ENCODE measurements around the gene CD93. TPM values are rescaled to one million over a fixed set of nuclear protein-coding genes. Genes with fewer than 3 reads are reported as not detected.

CD93 gene
- total and polyA plus RNA-seq, 2 of the 8 experiments (the other 6 are each of a cell fraction or from before 2014, with no cell fraction given): under 0.01 to 0.07 TPM

DNA sequence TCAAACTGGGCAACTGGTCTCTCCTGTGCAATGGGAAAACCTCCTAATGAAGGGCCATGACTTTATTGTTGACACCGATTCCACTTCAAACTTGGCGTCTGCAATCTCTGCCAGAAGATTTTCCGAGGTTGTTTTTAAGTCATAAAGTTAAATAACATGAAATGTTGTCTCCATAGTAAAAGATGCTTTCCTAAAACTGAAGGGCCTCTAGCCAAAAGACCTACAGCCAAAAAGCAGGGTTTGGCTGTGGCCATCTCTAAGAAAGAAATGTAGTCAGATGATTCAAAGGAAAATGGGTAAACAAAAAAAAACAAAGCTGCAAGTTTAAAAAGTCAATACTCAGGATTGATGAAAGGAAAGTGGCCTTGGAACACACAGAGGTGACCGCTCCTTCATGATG is 14.1 kb downstream of the CD93 start:
- Histone ChIP-seq H3K4me2 (ENCODE audit: insufficient read depth in 1 of 2, low read depth in 2 of 2, low read length in 2 of 2) (no peak overlapping the region), H3K18ac (ENCODE audit: extremely low read depth, low read length) (no peak overlapping the region), H4K5ac (ENCODE audit: insufficient read length, low read depth, low read length) (no peak overlapping the region), H2AK5ac (ENCODE audit: low read depth, low read length) (no peak overlapping the region), H2BK15ac (ENCODE audit: low read length) (no peak overlapping the region), H3K36me3 (ENCODE audit: control insufficient read depth in 2 of 4, insufficient read depth in 4 of 4, low read length in 3 of 4) (no peaks in the 10 kb centered on the region), H3K9ac (replicated peaks in 1 of 4; ENCODE audit: extremely low read depth in 1 of 4, low read depth in 3 of 4, low read length in 3 of 4) (no peak overlapping the region), H3K9me3 (ENCODE audit: insufficient read depth in 2 of 2, low read depth in 1 of 2, low read length in 1 of 2) (no peaks in the 10 kb centered on the region), H3K23ac (ENCODE audit: insufficient read length) (no peak overlapping the region), H3K79me1 (ENCODE audit: low read depth, low read length) (no peaks in the 10 kb centered on the region), H3K4me3 (ENCODE audit: extremely low read depth in 1 of 4, insufficient read depth in 2 of 4, low read depth in 3 of 4, low read length in 4 of 4) (no peak overlapping the region), H4K20me1 (replicated peaks in 1 of 2; ENCODE audit: control insufficient read depth in 1 of 2, insufficient read depth in 2 of 2, low read length in 2 of 2) (no peaks in the 10 kb centered on the region), H3K4me1 (replicated peaks in 1 of 4; ENCODE audit: control insufficient read depth in 3 of 4, insufficient read depth in 4 of 4, low read length in 3 of 4) (no peaks in the 10 kb centered on the region), H3K4ac (replicated peaks; ENCODE audit: insufficient read length, low read depth, low read length) (no peak overlapping the region), H2BK5ac (ENCODE audit: low read depth, low read length) (no peak overlapping the region), H3K79me2 (ENCODE audit: control insufficient read depth in 1 of 2, insufficient read depth in 2 of 2, low read length in 2 of 2) (no peaks in the 10 kb centered on the region), H2AFZ (ENCODE audit: low read length) (no peak overlapping the region), H2BK120ac (replicated peaks; ENCODE audit: low read depth, low read length) (no peak overlapping the region), H4K91ac (replicated peaks; ENCODE audit: insufficient read length, low read length) (no peak overlapping the region), H2BK12ac (ENCODE audit: low read depth, low read length) (no peak overlapping the region), H3K27ac (ENCODE audit: low read depth, low read length) (no peak overlapping the region), H3K14ac (ENCODE audit: insufficient read length) (no peak overlapping the region), H3K23me2 (ENCODE audit: low read depth, low read length) (no peaks in the 10 kb centered on the region), H3K27me3 (replicated peaks in 1 of 4; ENCODE audit: control insufficient read depth in 3 of 4, extremely low read depth in 1 of 4, insufficient read depth in 3 of 4, low read length in 3 of 4) (no peaks in the 10 kb centered on the region), H3K56ac (replicated peaks; ENCODE audit: insufficient read length, low read depth, low read length) (no peak overlapping the region), H4K8ac (ENCODE audit: extremely low read depth, insufficient read depth, low read length) (no peak overlapping the region), H2BK20ac (ENCODE audit: low read length) (no peak overlapping the region)
- WGBS, 2 experiments (ENCODE audit: extremely low coverage in 1 of 2, insufficient coverage in 1 of 2, insufficient read length in 1 of 2, insufficient replicate concordance in 2 of 2, low coverage in 1 of 2, low lambda C conversion rate in 2 of 2, missing lambda C conversion rate in 1 of 2): 93% methylated on average over 4 of the region's 4 CpGs; no CpG with 5 or more reads in 1 of the 2 experiments
- DNase-seq (ENCODE audit: low read depth in 1 of 2, low spot score in 2 of 2) (no peak), FAIRE-seq (no peak)
- ChIA-PET CTCF (ENCODE audit: partially characterized antibody) (interaction anchor here (1.0 to 1.8 kb wide), 2 partner anchors 126 to 163 kb away, joined by 3 read pairs; no protein-coding TSS in a partner anchor), POLR2A (ENCODE audit: partially characterized antibody) (no interaction called here)
- TF ChIP-seq NANOG (IDR thresholded peaks at IDR 0.05; ENCODE audit: insufficient read depth, low read depth, low read length, poor library complexity, severe bottlenecking) (no peak), EGR1 (IDR thresholded peaks at IDR 0.05; ENCODE audit: borderline replicate concordance, low read depth, low read length) (no peak), CEBPB (IDR thresholded peaks at IDR 0.05; ENCODE audit: low read depth, low read length) (no peak), JUN (IDR thresholded peaks at IDR 0.05; ENCODE audit: low read depth, low read length) (no peak), GTF2F1 (IDR thresholded peaks at IDR 0.05; ENCODE audit: borderline replicate concordance, low read depth, low read length) (no peak), TAF1 (IDR thresholded peaks at IDR 0.05; ENCODE audit: low read depth, low read length) (no peak), PHF8 (conservative IDR thresholded peaks at IDR 0.05; ENCODE audit: low read depth, low read length) (no peak), POLR2AphosphoS5 (IDR thresholded peaks at IDR 0.05; ENCODE audit: low read depth, low read length) (no peak), BRCA1 (IDR thresholded peaks at IDR 0.05; ENCODE audit: low read depth, low read length) (no peak), CTBP2 (IDR thresholded peaks at IDR 0.05; ENCODE audit: borderline replicate concordance, insufficient read depth, insufficient read length, low read length) (no peak), NRF1 (IDR thresholded peaks at IDR 0.05; ENCODE audit: low read depth, low read length) (no peak), HDAC6 (IDR thresholded peaks at IDR 0.05; ENCODE audit: low read depth, low read length) (no peak)
- TF ChIP-seq, protein P1, sequence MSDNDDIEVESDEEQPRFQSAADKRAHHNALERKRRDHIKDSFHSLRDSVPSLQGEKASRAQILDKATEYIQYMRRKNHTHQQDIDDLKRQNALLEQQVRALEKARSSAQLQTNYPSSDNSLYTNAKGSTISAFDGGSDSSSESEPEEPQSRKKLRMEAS (IDR thresholded peaks at IDR 0.05): no peak

All from H1 (cell line).